ENCODE data around the gene MYO18B.

The MYO18B gene

GRCh38 chr22:25824828-25825423 lies 82.9 kb downstream of the MYO18B start:
- H3K4me3 ChIP-seq (ENCODE audit: low read length): no peak overlapping the region
- TF ChIP-seq ZNF274 (IDR thresholded peaks at IDR 0.05; ENCODE audit: low read depth, low read length): no peak

GRCh38 chr22:25827415-25827814 lies 85.4 kb downstream of the MYO18B start:
- H3K4me3 ChIP-seq (ENCODE audit: low read length): no peak overlapping the region
- no peak for TF ChIP-seq ZNF274 (IDR thresholded peaks at IDR 0.05; ENCODE audit: low read depth, low read length)

GRCh38 chr22:25828422-25828821 lies 86.4 kb downstream of the MYO18B start:
- no peak for TF ChIP-seq ZNF274 (IDR thresholded peaks at IDR 0.05; ENCODE audit: low read depth, low read length)
- no peak overlapping the region for H3K4me3 ChIP-seq (ENCODE audit: low read length)

- no peak overlapping the region for H3K4me3 ChIP-seq (ENCODE audit: low read length)
- TF ChIP-seq ZNF274 (IDR thresholded peaks at IDR 0.05; ENCODE audit: low read depth, low read length): no peak
These were observed 87.2 kb downstream of the MYO18B start for GRCh38 chr22:25829237-25829636.

GRCh38 chr22:25829808-25830777 lies 88.1 kb downstream of the MYO18B start:
- no peak overlapping the region for H3K4me3 ChIP-seq (ENCODE audit: low read length)
- no peak for TF ChIP-seq ZNF274 (IDR thresholded peaks at IDR 0.05; ENCODE audit: low read depth, low read length)

- H3K4me3 ChIP-seq (ENCODE audit: low read length): no peak overlapping the region
- no peak for TF ChIP-seq ZNF274 (IDR thresholded peaks at IDR 0.05; ENCODE audit: low read depth, low read length)
These were observed 91.1 kb downstream of the MYO18B start for GRCh38 chr22:25833091-25833490.

- H3K4me3 ChIP-seq (ENCODE audit: low read length): no peak overlapping the region
- no peak for TF ChIP-seq ZNF274 (IDR thresholded peaks at IDR 0.05; ENCODE audit: low read depth, low read length)
These were observed 91.7 kb downstream of the MYO18B start for GRCh38 chr22:25833676-25834075.

- no peak for TF ChIP-seq ZNF274 (IDR thresholded peaks at IDR 0.05; ENCODE audit: low read depth, low read length)
- no peak overlapping the region for H3K4me3 ChIP-seq (ENCODE audit: low read length)
These were observed 92.5 kb downstream of the MYO18B start for GRCh38 chr22:25834490-25834889.

GRCh38 chr22:25835348-25835747 lies 93.4 kb downstream of the MYO18B start:
- TF ChIP-seq ZNF274 (IDR thresholded peaks at IDR 0.05; ENCODE audit: low read depth, low read length): no peak
- H3K4me3 ChIP-seq (ENCODE audit: low read length): no peak overlapping the region

- no peak overlapping the region for H3K4me3 ChIP-seq (ENCODE audit: low read length)
- no peak for TF ChIP-seq ZNF274 (IDR thresholded peaks at IDR 0.05; ENCODE audit: low read depth, low read length)
These were observed 95.4 kb downstream of the MYO18B start for GRCh38 chr22:25837288-25837900.

GRCh38 chr22:25838960-25839741 lies 97.2 kb downstream of the MYO18B start:
- H3K4me3 ChIP-seq (ENCODE audit: low read length): no peak overlapping the region
- TF ChIP-seq ZNF274 (IDR thresholded peaks at IDR 0.05; ENCODE audit: low read depth, low read length): no peak

- H3K4me3 ChIP-seq (ENCODE audit: low read length): no peak overlapping the region
- no peak for TF ChIP-seq ZNF274 (IDR thresholded peaks at IDR 0.05; ENCODE audit: low read depth, low read length)
These were observed 97.8 kb downstream of the MYO18B start for GRCh38 chr22:25839755-25840154.

GRCh38 chr22:25840167-25840566 lies 98.2 kb downstream of the MYO18B start:
- TF ChIP-seq ZNF274 (IDR thresholded peaks at IDR 0.05; ENCODE audit: low read depth, low read length): no peak
- no peak overlapping the region for H3K4me3 ChIP-seq (ENCODE audit: low read length)

- no peak for TF ChIP-seq ZNF274 (IDR thresholded peaks at IDR 0.05; ENCODE audit: low read depth, low read length)
- no peak overlapping the region for H3K4me3 ChIP-seq (ENCODE audit: low read length)
These were observed 98.9 kb downstream of the MYO18B start for GRCh38 chr22:25840891-25841290.
